Measurements from ENCODE around the gene MPPED1. TPM values are rescaled to one million over a fixed set of nuclear protein-coding genes. Genes with fewer than 3 reads are reported as not detected.
A peak's percentile ranks its signal among the peaks of the same experiment; 100 is the strongest.

Gene MPPED1
- total and polyA plus RNA-seq, 10 donors: 0.02 to 0.13 (median 0.04) TPM; not detected in 6

DNA sequence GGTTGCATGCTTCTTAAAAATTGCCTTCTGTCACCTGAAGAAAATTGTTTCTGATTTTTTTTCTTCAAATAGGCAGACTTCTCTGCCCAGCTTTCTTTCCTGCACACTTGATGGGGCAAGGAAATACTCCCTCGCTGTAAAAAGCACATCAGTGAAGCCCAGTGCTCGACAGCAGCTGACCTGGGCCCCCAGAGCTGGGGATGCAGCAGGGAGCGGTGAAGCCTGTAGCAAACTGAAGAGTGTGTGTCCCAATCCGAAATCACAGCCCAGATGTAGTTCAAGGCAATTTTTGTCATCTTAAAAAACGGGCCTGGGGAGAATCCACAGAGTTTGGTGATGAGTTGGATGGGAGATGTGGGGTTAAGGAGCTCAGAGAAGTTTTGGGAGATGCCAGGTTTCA is 27.0 kb upstream of the MPPED1 start:
- Histone ChIP-seq H3K27ac (no peak overlapping the region), H3K4me1 (peaks cover 0 to 20% (median 11%) of the 10 kb centered on the region in 6 donors), H3K27me3 (replicated peaks in 1 of 7) (peaks cover 0 to 49% (median 13%) of the 10 kb centered on the region in 7 donors), H3K4me3 (no peak overlapping the region), H3K9me3 (no peaks in the 10 kb centered on the region), H3K36me3 (no peaks in the 10 kb centered on the region)
- no peak for TF ChIP-seq POLR2AphosphoS5 (IDR thresholded peaks at IDR 0.05)
- 60 to 71% (median 64%) methylated on average over 5 of the region's 5 CpGs for WGBS, 5 donors
- intact Hi-C loops (cut with DNase I; ENCODE audit: low total_unique reads): loop anchor here (2.0 to 10.0 kb wide), 3 partner anchors 113 to 1240 kb away; no protein-coding TSS in a partner anchor
- no peak for DNase-seq

DNA sequence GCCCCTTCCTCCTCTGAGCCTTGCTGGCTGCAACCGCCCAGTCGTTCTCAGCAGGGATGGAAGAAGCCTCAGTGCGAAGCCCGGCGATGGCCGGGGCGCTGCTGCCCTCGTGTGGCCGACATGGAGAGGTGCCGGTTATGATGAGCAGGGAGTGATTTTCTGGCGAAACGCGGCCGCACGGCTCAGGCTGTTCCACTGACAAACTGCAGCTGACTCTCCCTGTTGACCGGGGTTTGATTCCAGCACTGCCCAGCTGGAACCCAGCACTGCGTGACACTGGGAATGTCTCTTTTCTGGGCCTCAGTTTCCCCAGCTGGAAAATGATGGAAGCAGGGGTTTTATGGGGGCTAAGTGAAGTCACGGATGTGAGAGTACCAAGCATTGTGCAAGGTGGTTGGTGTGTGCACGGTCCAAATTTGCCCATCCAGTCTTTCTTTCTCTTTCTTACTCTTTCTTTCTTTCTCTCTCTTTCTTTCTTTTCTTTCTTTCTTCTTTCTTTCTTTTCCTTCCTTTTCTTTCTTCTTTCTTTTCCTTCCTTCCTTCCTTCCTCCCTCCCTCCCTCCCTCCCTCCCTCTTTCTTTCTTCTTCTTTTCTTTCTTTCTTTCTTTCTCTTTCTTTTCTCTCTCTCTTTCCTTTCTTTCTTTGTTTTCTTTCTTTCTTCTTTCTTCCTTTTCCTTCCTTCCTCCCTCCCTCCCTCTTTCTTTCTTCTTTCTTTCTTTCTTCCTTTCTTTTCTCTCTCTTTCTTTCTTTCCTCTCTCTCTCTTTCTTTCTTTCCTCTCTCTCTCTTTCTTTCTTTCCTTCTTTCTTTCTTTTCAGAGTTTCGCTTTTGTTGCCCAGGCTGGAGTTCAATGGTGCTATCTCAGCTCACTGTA is 25.8 kb upstream of the MPPED1 start:
- Histone ChIP-seq H3K9me3 (no peaks in the 10 kb centered on the region), H3K36me3 (no peaks in the 10 kb centered on the region), H3K27ac (no peak overlapping the region), H3K4me1 (peaks cover 0 to 20% (median 11%) of the 10 kb centered on the region in 6 donors), H3K4me3 (no peak overlapping the region), H3K27me3 (replicated peaks in 1 of 7) (peaks cover 0 to 49% (median 13%) of the 10 kb centered on the region in 7 donors)
- intact Hi-C loops (cut with DNase I; ENCODE audit: low total_unique reads): loop anchor here (2.0 to 10.0 kb wide), 3 partner anchors 114 to 1239 kb away; no protein-coding TSS in a partner anchor
- peak; percentile 94 for DNase-seq
- whole genome bisulfite sequencing, 5 donors: 6 to 12% (median 7%) methylated on average over 19 to 20 of the region's 20 CpGs
- TF ChIP-seq, protein P1, sequence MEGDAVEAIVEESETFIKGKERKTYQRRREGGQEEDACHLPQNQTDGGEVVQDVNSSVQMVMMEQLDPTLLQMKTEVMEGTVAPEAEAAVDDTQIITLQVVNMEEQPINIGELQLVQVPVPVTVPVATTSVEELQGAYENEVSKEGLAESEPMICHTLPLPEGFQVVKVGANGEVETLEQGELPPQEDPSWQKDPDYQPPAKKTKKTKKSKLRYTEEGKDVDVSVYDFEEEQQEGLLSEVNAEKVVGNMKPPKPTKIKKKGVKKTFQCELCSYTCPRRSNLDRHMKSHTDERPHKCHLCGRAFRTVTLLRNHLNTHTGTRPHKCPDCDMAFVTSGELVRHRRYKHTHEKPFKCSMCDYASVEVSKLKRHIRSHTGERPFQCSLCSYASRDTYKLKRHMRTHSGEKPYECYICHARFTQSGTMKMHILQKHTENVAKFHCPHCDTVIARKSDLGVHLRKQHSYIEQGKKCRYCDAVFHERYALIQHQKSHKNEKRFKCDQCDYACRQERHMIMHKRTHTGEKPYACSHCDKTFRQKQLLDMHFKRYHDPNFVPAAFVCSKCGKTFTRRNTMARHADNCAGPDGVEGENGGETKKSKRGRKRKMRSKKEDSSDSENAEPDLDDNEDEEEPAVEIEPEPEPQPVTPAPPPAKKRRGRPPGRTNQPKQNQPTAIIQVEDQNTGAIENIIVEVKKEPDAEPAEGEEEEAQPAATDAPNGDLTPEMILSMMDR (IDR thresholded peaks at IDR 0.05 in 8 of 11, conservative IDR thresholded peaks at IDR 0.05 in 3 of 11): peak; percentile 63 to 96 (median 86)
- TF ChIP-seq POLR2AphosphoS5 (IDR thresholded peaks at IDR 0.05) (peak in 2 of 3 donors; percentile 43 to 46), POLR2A (IDR thresholded peaks at IDR 0.05) (no peak)

DNA sequence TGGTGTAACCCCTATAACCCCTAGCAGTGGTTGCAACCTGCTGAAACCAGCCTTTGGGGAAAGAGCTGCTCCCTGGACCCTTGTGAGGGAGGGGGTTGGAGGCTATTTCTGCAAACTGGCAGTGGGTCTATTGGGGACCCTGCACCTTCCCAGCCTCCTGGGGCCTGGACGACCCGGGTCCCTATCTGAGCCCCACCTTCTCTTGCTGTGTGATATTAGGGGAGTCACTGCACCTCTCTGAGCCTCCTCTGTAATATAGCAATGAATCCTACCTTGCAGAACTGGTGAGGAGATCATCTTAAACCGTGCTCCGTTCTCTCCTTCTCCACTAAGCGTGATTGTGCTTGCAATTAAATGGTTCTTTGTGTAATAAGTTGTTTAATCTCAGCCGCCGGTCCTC is 24.0 kb upstream of the MPPED1 start:
- intact Hi-C loops (cut with DNase I; ENCODE audit: low total_unique reads): loop anchor here (5.0 to 10.0 kb wide), 2 partner anchors 116 to 1237 kb away; no protein-coding TSS in a partner anchor
- H3K4me1 ChIP-seq: peaks cover 0 to 15% (median 11%) of the 10 kb centered on the region in 6 donors
- peaks cover 0 to 46% (median 13%) of the 10 kb centered on the region in 7 donors for H3K27me3 ChIP-seq (replicated peaks in 1 of 7)
- DNase-seq: no peak
- WGBS, 5 donors: 47 to 69% (median 59%) methylated on average over 5 to 7 of the region's 7 CpGs
- H3K4me3 ChIP-seq: no peak overlapping the region
- no peak overlapping the region for H3K27ac ChIP-seq
- H3K36me3 ChIP-seq: no peaks in the 10 kb centered on the region
- TF ChIP-seq, protein P1 (IDR thresholded peaks at IDR 0.05 in 8 of 11, conservative IDR thresholded peaks at IDR 0.05 in 3 of 11): no peak
- TF ChIP-seq POLR2A (IDR thresholded peaks at IDR 0.05) (no peak), POLR2AphosphoS5 (IDR thresholded peaks at IDR 0.05) (no peak)
- no peaks in the 10 kb centered on the region for H3K9me3 ChIP-seq

DNA sequence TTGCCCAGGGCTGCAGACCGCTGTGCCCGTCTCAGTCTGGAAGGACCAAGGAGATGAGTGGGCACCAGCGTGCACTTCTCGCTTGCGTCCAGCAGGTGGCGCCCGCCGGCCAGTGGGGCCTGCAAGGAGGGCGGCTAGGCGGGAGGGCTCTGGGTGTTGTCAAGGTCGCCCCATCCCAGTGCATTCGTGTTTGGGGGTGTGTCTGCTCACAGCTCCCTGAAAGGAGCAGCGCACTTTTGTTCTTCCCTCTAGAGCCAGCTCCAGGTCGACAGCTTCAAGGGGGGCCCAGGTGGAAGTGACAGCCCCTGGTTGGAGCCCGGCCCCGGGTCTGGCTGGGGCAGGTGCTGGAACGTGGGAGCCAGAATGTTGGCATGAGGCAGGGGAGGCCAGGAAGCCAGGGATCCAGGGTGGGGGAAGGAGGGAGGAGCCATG is 23.4 kb upstream of the MPPED1 start:
- 8 to 14% (median 13%) methylated on average over 14 to 17 of the region's 17 CpGs for WGBS, 5 donors
- no peak overlapping the region for H3K4me3 ChIP-seq
- H3K9me3 ChIP-seq: no peaks in the 10 kb centered on the region
- intact Hi-C loops (cut with DNase I; ENCODE audit: low total_unique reads): loop anchor here (5.0 to 10.0 kb wide), 2 partner anchors 116 to 1236 kb away; no protein-coding TSS in a partner anchor
- DNase-seq: peak; percentile 95
- H3K27me3 ChIP-seq (replicated peaks in 1 of 7): peaks cover 0 to 46% (median 13%) of the 10 kb centered on the region in 7 donors
- TF ChIP-seq POLR2AphosphoS5 (IDR thresholded peaks at IDR 0.05) (peak in 2 of 3 donors; percentile 46 to 57), POLR2A (IDR thresholded peaks at IDR 0.05) (no peak)
- TF ChIP-seq, protein P1 (IDR thresholded peaks at IDR 0.05 in 8 of 11, conservative IDR thresholded peaks at IDR 0.05 in 3 of 11): peak; percentile 85 to 98 (median 96)
- H3K36me3 ChIP-seq: no peaks in the 10 kb centered on the region
- peaks cover 0 to 15% (median 11%) of the 10 kb centered on the region in 6 donors for H3K4me1 ChIP-seq
- no peak overlapping the region for H3K27ac ChIP-seq
